IMR-90 (cell line): ENCODE data around the gene OGDHL.

Experiments used
- BHLHE40 ChIP-seq: fragments of 150-350 bp; IDR thresholded peaks from 2 replicates; pipeline ENCODE4 v1.6.1; 2016; ENCODE audit warnings: mild to moderate bottlenecking, low read depth, low read length
- CEBPB ChIP-seq: IDR thresholded peaks from 2 replicates; pipeline ENCODE4 v1.6.1; 2012; ENCODE audit warnings: low read depth, low read length, improper control_type of control experiment
- CTCF ChIP-seq: conservative IDR thresholded peaks from 2 replicates; pipeline ENCODE4 v1.5.1; 2012; ENCODE audit warnings: mild to moderate bottlenecking, low read depth, low read length, improper control_type of control experiment
- MAFK ChIP-seq: IDR thresholded peaks from 2 replicates; pipeline ENCODE4 v1.6.1; 2012; ENCODE audit warnings: low read depth, low read length, improper control_type of control experiment
- MAZ ChIP-seq: IDR thresholded peaks from 2 replicates; pipeline ENCODE4 v1.6.1; 2012; ENCODE audit warnings: low read depth, mild to moderate bottlenecking, low read length, improper control_type of control experiment, moderate library complexity, borderline replicate concordance
- POLR2A ChIP-seq: IDR thresholded peaks from 2 replicates; pipeline ENCODE4 v1.6.1; 2012; ENCODE audit warnings: mild to moderate bottlenecking, low read depth, low read length
- RAD21 ChIP-seq: IDR thresholded peaks from 2 replicates; pipeline ENCODE4 v1.6.1; 2012; ENCODE audit warnings: low read length, improper control_type of control experiment
- RFX5 ChIP-seq: IDR thresholded peaks from 2 replicates; pipeline ENCODE4 v1.8.0; 2012; ENCODE audit warnings: low read depth, mild to moderate bottlenecking, low read length, moderate library complexity

GRCh38 chr10:49734676-49735075 is 27.4 kb downstream of the OGDHL start:
- TF ChIP-seq CTCF = no peak
- no peak for TF ChIP-seq BHLHE40
- no peak for TF ChIP-seq MAZ
- TF ChIP-seq CEBPB = no peak
- no peak for TF ChIP-seq MAFK
- TF ChIP-seq RFX5 = no peak
- no peak for TF ChIP-seq RAD21
- no peak for TF ChIP-seq POLR2A
